K562 (cell line): Measurements from ENCODE around the gene MTCH2. TPM values are rescaled to one million over a fixed set of nuclear protein-coding genes. Genes with fewer than 3 reads are reported as not detected.

ENCODE experiments used
- ARID1B ChIP-seq: fragments of 450-650 bp; IDR thresholded peaks from 2 replicates; pipeline ENCODE4 v1.6.1; 2016; ENCODE audit warnings: antibody characterized with exemption, mild to moderate bottlenecking, inconsistent platforms
- CHD2 ChIP-seq: IDR thresholded peaks from 2 replicates; pipeline ENCODE4 v1.6.1; 2011; ENCODE audit warnings: low read depth, low read length
- CXXC5 ChIP-seq: fragments of 250-450 bp; sonication (Bioruptor Pico); IDR thresholded peaks from 2 replicates; pipeline ENCODE4 v1.8.0; 2022; ENCODE audit warnings: inconsistent platforms, mild to moderate bottlenecking, moderate library complexity
- ELF4 ChIP-seq: fragments of 450-650 bp; formaldehyde crosslinking; IDR thresholded peaks from 2 replicates; pipeline ENCODE4 v1.4.0; 2022; ENCODE audit warnings: missing genetic modification characterization
- KAT8 ChIP-seq: fragments of 450-650 bp; IDR thresholded peaks from 2 replicates; pipeline ENCODE4 v1.6.1; 2016; ENCODE audit warnings: low read depth, mild to moderate bottlenecking
- KLF1 ChIP-seq: fragments of 450-650 bp; IDR thresholded peaks from 2 replicates; pipeline ENCODE4 v1.6.1; 2016; ENCODE audit warnings: missing genetic modification characterization, missing compliant biosample characterization
- LCOR ChIP-seq: sonication (generic); formaldehyde crosslinking; IDR thresholded peaks from 2 replicates; pipeline ENCODE4 v1.8.0; 2022; ENCODE audit warnings: mild to moderate bottlenecking, missing genetic modification reagents
- MCM3 ChIP-seq: fragments of 450-650 bp; IDR thresholded peaks from 2 replicates; pipeline ENCODE4 v1.6.1; 2016
- NBN ChIP-seq: fragments of 450-650 bp; IDR thresholded peaks from 2 replicates; pipeline ENCODE4 v1.6.1; 2016; ENCODE audit warnings: low read depth, mild to moderate bottlenecking
- RB1 ChIP-seq: fragments of 450-650 bp; IDR thresholded peaks from 2 replicates; pipeline ENCODE4 v1.6.1; 2017; ENCODE audit warnings: low read depth, mild to moderate bottlenecking
- SMAD2 ChIP-seq: fragments of 150-350 bp; IDR thresholded peaks from 2 replicates; pipeline ENCODE4 v1.6.1; 2014; ENCODE audit warnings: low read depth, mild to moderate bottlenecking, low read length
- SRSF1 ChIP-seq: fragments of 200-400 bp; formaldehyde crosslinking; IDR thresholded peaks from 2 replicates; pipeline ENCODE4 v1.6.1; 2017; ENCODE audit warnings: mild to moderate bottlenecking, low read depth, low read length, moderate library complexity
- ZNF232 ChIP-seq: sonication (generic); formaldehyde crosslinking; IDR thresholded peaks from 2 replicates; pipeline ENCODE4 v1.8.0; 2022; ENCODE audit warnings: mild to moderate bottlenecking, missing genetic modification reagents
- polyA plus RNA-seq, 8 experiments: library from polyadenylated mRNA; depleted of rRNA in 4 of 8; stranded (reverse) in 5 of 8; unstranded in 3 of 8; fragments of >200 nt; fragmentation: Nextera tagmentation in 2 of 8; fragmentation: Illumina TruSeq in 1 of 8; extraction: Ambion mirVana in 2 of 8; extraction: Trizol in 1 of 8; gene quantifications; 2 replicates each; pipeline versions ENCODE4 v1.2.1 to v1.2.3, GENCODE V29; 2011 to 2014; ENCODE audit warnings: inconsistent platforms in 1 of 8, missing spikeins in 1 of 8
- total RNA-seq, 7 experiments: library from RNA; depleted of rRNA in 6 of 7; stranded (reverse); fragments of >200 nt in 6 of 7; fragmentation: Illumina TruSeq in 2 of 7; extraction: Trizol in 2 of 7; gene quantifications; 2 replicates each; pipeline versions ENCODE4 v1.2.1 to v1.2.3, GENCODE V29; 2011 to 2021; ENCODE audit warnings: low replicate concordance in 1 of 7
- TF ChIP-seq, protein P1 (sequence below): fragments of 450-650 bp; IDR thresholded peaks from 2 replicates; pipeline ENCODE4 v1.6.1; 2017; ENCODE audit warnings: mild to moderate bottlenecking, moderate library complexity
- TF ChIP-seq, protein P2 (sequence below): sonication (generic); formaldehyde crosslinking; IDR thresholded peaks from 2 replicates; pipeline ENCODE4 v1.9.0; 2022; ENCODE audit warnings: mild to moderate bottlenecking, missing genetic modification reagents
- TF ChIP-seq, protein P3 (sequence below): fragments of 250-450 bp; sonication (Bioruptor Pico); IDR thresholded peaks from 2 replicates; pipeline ENCODE4 v1.8.0; 2021; ENCODE audit warnings: borderline replicate concordance, mild to moderate bottlenecking, moderate library complexity; ENCODE audit not compliant: poor library complexity, severe bottlenecking
- TF ChIP-seq, protein P4 (sequence below): fragments of 250-450 bp; sonication (Bioruptor Pico); IDR thresholded peaks from 2 replicates; pipeline ENCODE4 v1.4.0; 2020
- TF ChIP-seq, protein P5 (sequence below): sonication (generic); formaldehyde crosslinking; IDR thresholded peaks from 2 replicates; pipeline ENCODE4 v1.8.1; 2023; ENCODE audit warnings: missing genetic modification reagents, mild to moderate bottlenecking, borderline replicate concordance

The MTCH2 gene
- total and polyA plus RNA-seq, 9 of the 15 experiments (the other 6 are each of a cell fraction or from before 2014, with no cell fraction given), result 95.4 to 620 (median 198) TPM

DNA sequence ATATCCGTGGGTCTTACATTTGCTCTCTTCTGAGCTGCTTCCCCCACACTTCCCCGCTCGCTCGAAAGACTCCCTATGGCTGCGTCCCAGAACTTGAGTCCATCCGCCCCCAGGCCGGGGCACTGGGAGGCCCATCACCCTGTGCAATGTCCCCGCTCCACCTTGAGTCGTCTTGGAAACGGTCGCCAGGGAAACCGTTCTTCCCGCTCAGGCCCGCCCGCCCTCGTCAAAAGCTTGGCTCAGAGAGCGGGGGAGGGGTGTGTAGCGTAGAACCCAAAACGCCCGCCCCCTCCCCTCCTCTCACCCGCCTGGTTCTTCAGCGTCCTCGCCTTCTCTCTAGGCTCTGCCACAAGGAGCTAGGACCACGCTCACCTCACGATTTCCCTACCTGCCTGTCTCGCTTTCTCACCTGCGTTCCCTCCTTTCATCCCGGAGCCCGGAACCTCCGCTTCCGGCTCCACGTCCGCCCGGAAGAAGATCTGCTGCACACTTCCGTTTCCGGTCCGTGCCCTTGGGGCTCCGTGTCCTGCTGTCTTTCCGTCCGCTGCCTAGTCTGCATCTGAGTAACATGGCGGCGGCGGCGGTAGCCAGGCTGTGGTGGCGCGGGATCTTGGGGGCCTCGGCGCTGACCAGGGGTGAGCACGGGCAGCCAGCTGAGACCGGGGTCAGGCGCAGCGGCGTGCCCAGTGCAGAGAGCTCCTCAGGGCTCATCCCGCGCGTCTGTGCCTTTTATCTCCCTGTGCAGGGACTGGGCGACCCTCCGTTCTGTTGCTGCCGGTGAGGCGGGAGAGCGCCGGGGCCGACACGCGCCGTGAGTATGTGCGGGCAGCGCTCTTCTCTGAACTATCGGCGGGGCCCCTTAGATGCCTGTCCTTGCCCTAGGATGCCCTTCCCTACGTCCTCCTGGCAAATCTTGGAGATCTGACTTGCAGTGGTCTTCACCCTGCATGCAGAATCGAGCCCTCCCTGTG is 63.5 kb downstream of the MTCH2 start, which contains the start of the genes KBTBD4 and NDUFS3 (continued):
- TF ChIP-seq, protein P1, sequence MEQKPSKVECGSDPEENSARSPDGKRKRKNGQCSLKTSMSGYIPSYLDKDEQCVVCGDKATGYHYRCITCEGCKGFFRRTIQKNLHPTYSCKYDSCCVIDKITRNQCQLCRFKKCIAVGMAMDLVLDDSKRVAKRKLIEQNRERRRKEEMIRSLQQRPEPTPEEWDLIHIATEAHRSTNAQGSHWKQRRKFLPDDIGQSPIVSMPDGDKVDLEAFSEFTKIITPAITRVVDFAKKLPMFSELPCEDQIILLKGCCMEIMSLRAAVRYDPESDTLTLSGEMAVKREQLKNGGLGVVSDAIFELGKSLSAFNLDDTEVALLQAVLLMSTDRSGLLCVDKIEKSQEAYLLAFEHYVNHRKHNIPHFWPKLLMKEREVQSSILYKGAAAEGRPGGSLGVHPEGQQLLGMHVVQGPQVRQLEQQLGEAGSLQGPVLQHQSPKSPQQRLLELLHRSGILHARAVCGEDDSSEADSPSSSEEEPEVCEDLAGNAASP, result no peak
- 0 out of 2 replicates have a peak, but pooled peaks have one; percentile 60 for TF ChIP-seq ELF4 (CRISPR knock-in tag)
- no peak for TF ChIP-seq SMAD2
- TF ChIP-seq, protein P2, sequence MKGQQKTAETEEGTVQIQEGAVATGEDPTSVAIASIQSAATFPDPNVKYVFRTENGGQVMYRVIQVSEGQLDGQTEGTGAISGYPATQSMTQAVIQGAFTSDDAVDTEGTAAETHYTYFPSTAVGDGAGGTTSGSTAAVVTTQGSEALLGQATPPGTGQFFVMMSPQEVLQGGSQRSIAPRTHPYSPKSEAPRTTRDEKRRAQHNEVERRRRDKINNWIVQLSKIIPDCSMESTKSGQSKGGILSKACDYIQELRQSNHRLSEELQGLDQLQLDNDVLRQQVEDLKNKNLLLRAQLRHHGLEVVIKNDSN (CRISPR knock-in tag), result peak; percentile 5
- TF ChIP-seq ARID1B, result peak; percentile 54; the same call in 1 of the 2 replicates
- TF ChIP-seq SRSF1, result no peak
- peak; percentile 98 for TF ChIP-seq NBN
- TF ChIP-seq CXXC5 (CRISPR knock-in tag), result peak; percentile 81
- peak; percentile 72 for TF ChIP-seq CHD2
- TF ChIP-seq KAT8, result peak; percentile 71
- 0 out of 2 replicates have a peak, but pooled peaks have one; percentile 39 for TF ChIP-seq ZNF232 (CRISPR knock-in tag)
- TF ChIP-seq LCOR (CRISPR knock-in tag), result peak; percentile 96
- TF ChIP-seq, protein P3, sequence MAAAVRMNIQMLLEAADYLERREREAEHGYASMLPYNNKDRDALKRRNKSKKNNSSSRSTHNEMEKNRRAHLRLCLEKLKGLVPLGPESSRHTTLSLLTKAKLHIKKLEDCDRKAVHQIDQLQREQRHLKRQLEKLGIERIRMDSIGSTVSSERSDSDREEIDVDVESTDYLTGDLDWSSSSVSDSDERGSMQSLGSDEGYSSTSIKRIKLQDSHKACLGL (CRISPR knock-in tag), result peak; percentile 25
- TF ChIP-seq, protein P4, sequence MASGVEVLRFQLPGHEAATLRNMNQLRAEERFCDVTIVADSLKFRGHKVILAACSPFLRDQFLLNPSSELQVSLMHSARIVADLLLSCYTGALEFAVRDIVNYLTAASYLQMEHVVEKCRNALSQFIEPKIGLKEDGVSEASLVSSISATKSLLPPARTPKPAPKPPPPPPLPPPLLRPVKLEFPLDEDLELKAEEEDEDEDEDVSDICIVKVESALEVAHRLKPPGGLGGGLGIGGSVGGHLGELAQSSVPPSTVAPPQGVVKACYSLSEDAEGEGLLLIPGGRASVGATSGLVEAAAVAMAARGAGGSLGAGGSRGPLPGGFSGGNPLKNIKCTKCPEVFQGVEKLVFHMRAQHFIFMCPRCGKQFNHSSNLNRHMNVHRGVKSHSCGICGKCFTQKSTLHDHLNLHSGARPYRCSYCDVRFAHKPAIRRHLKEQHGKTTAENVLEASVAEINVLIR (CRISPR knock-in tag), result no peak
- peak; percentile 91 for TF ChIP-seq KLF1
- TF ChIP-seq MCM3, result no peak; the same call in 1 of the 2 replicates
- TF ChIP-seq, protein P5, sequence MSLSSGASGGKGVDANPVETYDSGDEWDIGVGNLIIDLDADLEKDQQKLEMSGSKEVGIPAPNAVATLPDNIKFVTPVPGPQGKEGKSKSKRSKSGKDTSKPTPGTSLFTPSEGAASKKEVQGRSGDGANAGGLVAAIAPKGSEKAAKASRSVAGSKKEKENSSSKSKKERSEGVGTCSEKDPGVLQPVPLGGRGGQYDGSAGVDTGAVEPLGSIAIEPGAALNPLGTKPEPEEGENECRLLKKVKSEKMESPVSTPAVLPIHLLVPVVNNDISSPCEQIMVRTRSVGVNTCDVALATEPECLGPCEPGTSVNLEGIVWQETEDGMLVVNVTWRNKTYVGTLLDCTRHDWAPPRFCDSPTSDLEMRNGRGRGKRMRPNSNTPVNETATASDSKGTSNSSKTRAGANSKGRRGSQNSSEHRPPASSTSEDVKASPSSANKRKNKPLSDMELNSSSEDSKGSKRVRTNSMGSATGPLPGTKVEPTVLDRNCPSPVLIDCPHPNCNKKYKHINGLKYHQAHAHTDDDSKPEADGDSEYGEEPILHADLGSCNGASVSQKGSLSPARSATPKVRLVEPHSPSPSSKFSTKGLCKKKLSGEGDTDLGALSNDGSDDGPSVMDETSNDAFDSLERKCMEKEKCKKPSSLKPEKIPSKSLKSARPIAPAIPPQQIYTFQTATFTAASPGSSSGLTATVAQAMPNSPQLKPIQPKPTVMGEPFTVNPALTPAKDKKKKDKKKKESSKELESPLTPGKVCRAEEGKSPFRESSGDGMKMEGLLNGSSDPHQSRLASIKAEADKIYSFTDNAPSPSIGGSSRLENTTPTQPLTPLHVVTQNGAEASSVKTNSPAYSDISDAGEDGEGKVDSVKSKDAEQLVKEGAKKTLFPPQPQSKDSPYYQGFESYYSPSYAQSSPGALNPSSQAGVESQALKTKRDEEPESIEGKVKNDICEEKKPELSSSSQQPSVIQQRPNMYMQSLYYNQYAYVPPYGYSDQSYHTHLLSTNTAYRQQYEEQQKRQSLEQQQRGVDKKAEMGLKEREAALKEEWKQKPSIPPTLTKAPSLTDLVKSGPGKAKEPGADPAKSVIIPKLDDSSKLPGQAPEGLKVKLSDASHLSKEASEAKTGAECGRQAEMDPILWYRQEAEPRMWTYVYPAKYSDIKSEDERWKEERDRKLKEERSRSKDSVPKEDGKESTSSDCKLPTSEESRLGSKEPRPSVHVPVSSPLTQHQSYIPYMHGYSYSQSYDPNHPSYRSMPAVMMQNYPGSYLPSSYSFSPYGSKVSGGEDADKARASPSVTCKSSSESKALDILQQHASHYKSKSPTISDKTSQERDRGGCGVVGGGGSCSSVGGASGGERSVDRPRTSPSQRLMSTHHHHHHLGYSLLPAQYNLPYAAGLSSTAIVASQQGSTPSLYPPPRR (CRISPR knock-in tag), result no peak
- peak; percentile 98 for TF ChIP-seq RB1
